Measurements from ENCODE around the gene TMEM144.
A peak's percentile ranks its signal among the peaks of the same experiment; 100 is the strongest.

The TMEM144 gene

GRCh38 chr4:158170691-158171561, 39.4 kb upstream of the TMEM144 start:
- WGBS, 2 experiments (ENCODE audit: insufficient coverage in 2 of 2), result 95 to 96% methylated on average over 38 of the region's 42 CpGs
- Histone ChIP-seq H3K4me1 (ENCODE audit: control insufficient read depth, insufficient read depth, low read length, poor library complexity, severe bottlenecking) (peaks cover 23% of the 10 kb centered on the region), H3K4me3 (ENCODE audit: extremely low read depth, insufficient read depth, low read length, poor library complexity, severe bottlenecking) (peak overlapping the region; percentile 51), H3K9me3 (ENCODE audit: control insufficient read depth, low read length) (no peaks in the 10 kb centered on the region), H3K36me3 (ENCODE audit: control insufficient read depth, insufficient read depth, low read length) (peaks cover 40% of the 10 kb centered on the region), H3K27ac (ENCODE audit: low read depth, low read length, severe bottlenecking) (no peak overlapping the region)

GRCh38 chr4:158172261-158173258, 37.7 kb upstream of the TMEM144 start, which contains the start of gene GASK1B:
Gene GASK1B, minus strand, starts transcription at chr4:158173025. Its CDS starts 1,650 bp downstream, at chr4:158171375.
- H3K27ac ChIP-seq (ENCODE audit: low read depth, low read length, severe bottlenecking), result peak within 1 kb of the TSS; percentile 85
- WGBS, 2 experiments (ENCODE audit: insufficient coverage in 2 of 2), result 37 to 41% methylated on average over 5 to 6 of the region's 12 CpGs
- H3K9me3 ChIP-seq (ENCODE audit: control insufficient read depth, low read length), result no peaks in the 10 kb centered on the region
- peaks cover 21% of the 10 kb centered on the region for H3K4me1 ChIP-seq (ENCODE audit: control insufficient read depth, insufficient read depth, low read length, poor library complexity, severe bottlenecking)
- H3K4me3 ChIP-seq (ENCODE audit: extremely low read depth, insufficient read depth, low read length, poor library complexity, severe bottlenecking), result peak within 1 kb of the TSS; percentile 51
- H3K36me3 ChIP-seq (ENCODE audit: control insufficient read depth, insufficient read depth, low read length), result peaks cover 36% of the 10 kb centered on the region

GRCh38 chr4:158176108-158176507, 34.2 kb upstream of the TMEM144 start:
- Histone ChIP-seq H3K4me1 (ENCODE audit: control insufficient read depth, insufficient read depth, low read length, poor library complexity, severe bottlenecking) (peaks cover 21% of the 10 kb centered on the region), H3K27ac (ENCODE audit: low read depth, low read length, severe bottlenecking) (no peak overlapping the region), H3K9me3 (ENCODE audit: control insufficient read depth, low read length) (no peaks in the 10 kb centered on the region), H3K36me3 (ENCODE audit: control insufficient read depth, insufficient read depth, low read length) (peaks cover 3% of the 10 kb centered on the region), H3K4me3 (ENCODE audit: extremely low read depth, insufficient read depth, low read length, poor library complexity, severe bottlenecking) (no peak overlapping the region)
- no CpG with 5 or more reads among the region's 2 CpGs for WGBS, 2 experiments (ENCODE audit: insufficient coverage in 2 of 2)

- Histone ChIP-seq H3K36me3 (ENCODE audit: control insufficient read depth, insufficient read depth, low read length) (no peaks in the 10 kb centered on the region), H3K4me3 (ENCODE audit: extremely low read depth, insufficient read depth, low read length, poor library complexity, severe bottlenecking) (no peak overlapping the region), H3K4me1 (ENCODE audit: control insufficient read depth, insufficient read depth, low read length, poor library complexity, severe bottlenecking) (peaks cover 21% of the 10 kb centered on the region), H3K9me3 (ENCODE audit: control insufficient read depth, low read length) (no peaks in the 10 kb centered on the region), H3K27ac (ENCODE audit: low read depth, low read length, severe bottlenecking) (no peak overlapping the region)
Measured at GRCh38 chr4:158176776-158177175, 33.5 kb upstream of the TMEM144 start.

GRCh38 chr4:158179465-158179864, 30.8 kb upstream of the TMEM144 start:
- WGBS, 2 experiments (ENCODE audit: insufficient coverage in 2 of 2), result no CpG with 5 or more reads among the region's 3 CpGs
- Histone ChIP-seq H3K9me3 (ENCODE audit: control insufficient read depth, low read length) (no peaks in the 10 kb centered on the region), H3K4me3 (ENCODE audit: extremely low read depth, insufficient read depth, low read length, poor library complexity, severe bottlenecking) (no peak overlapping the region), H3K27ac (ENCODE audit: low read depth, low read length, severe bottlenecking) (no peak overlapping the region), H3K4me1 (ENCODE audit: control insufficient read depth, insufficient read depth, low read length, poor library complexity, severe bottlenecking) (peaks cover 10% of the 10 kb centered on the region), H3K36me3 (ENCODE audit: control insufficient read depth, insufficient read depth, low read length) (no peaks in the 10 kb centered on the region)

GRCh38 chr4:158181906-158182305, 28.4 kb upstream of the TMEM144 start:
- no peaks in the 10 kb centered on the region for H3K9me3 ChIP-seq (ENCODE audit: control insufficient read depth, low read length)
- H3K27ac ChIP-seq (ENCODE audit: low read depth, low read length, severe bottlenecking), result peak overlapping the region; percentile 25
- 82% methylated on average over 5 of the region's 5 CpGs for WGBS, 2 experiments (ENCODE audit: insufficient coverage in 2 of 2)
- H3K36me3 ChIP-seq (ENCODE audit: control insufficient read depth, insufficient read depth, low read length), result no peaks in the 10 kb centered on the region
- H3K4me3 ChIP-seq (ENCODE audit: extremely low read depth, insufficient read depth, low read length, poor library complexity, severe bottlenecking), result no peak overlapping the region
- no peaks in the 10 kb centered on the region for H3K4me1 ChIP-seq (ENCODE audit: control insufficient read depth, insufficient read depth, low read length, poor library complexity, severe bottlenecking)

- H3K4me3 ChIP-seq (ENCODE audit: extremely low read depth, insufficient read depth, low read length, poor library complexity, severe bottlenecking), result no peak overlapping the region
- H3K4me1 ChIP-seq (ENCODE audit: control insufficient read depth, insufficient read depth, low read length, poor library complexity, severe bottlenecking), result no peaks in the 10 kb centered on the region
- 93 to 98% methylated on average over 5 to 15 of the region's 15 CpGs for WGBS, 2 experiments (ENCODE audit: insufficient coverage in 2 of 2)
Measured at GRCh38 chr4:158182736-158183135, 27.6 kb upstream of the TMEM144 start.

GRCh38 chr4:158186815-158187214, 23.5 kb upstream of the TMEM144 start:
- H3K4me3 ChIP-seq (ENCODE audit: extremely low read depth, insufficient read depth, low read length, poor library complexity, severe bottlenecking), result no peak overlapping the region
- H3K9me3 ChIP-seq (ENCODE audit: control insufficient read depth, low read length), result no peaks in the 10 kb centered on the region
- H3K36me3 ChIP-seq (ENCODE audit: control insufficient read depth, insufficient read depth, low read length), result no peaks in the 10 kb centered on the region
- H3K27ac ChIP-seq (ENCODE audit: low read depth, low read length, severe bottlenecking), result no peak overlapping the region
- no CpG with 5 or more reads among the region's 2 CpGs for WGBS, 2 experiments (ENCODE audit: insufficient coverage in 2 of 2)
- H3K4me1 ChIP-seq (ENCODE audit: control insufficient read depth, insufficient read depth, low read length, poor library complexity, severe bottlenecking), result no peaks in the 10 kb centered on the region

More at GRCh38 chr4:158182736-158183135, 27.6 kb upstream of the TMEM144 start:
- no peak overlapping the region for H3K27ac ChIP-seq (ENCODE audit: low read depth, low read length, severe bottlenecking)
- no peaks in the 10 kb centered on the region for H3K36me3 ChIP-seq (ENCODE audit: control insufficient read depth, insufficient read depth, low read length)
- no peaks in the 10 kb centered on the region for H3K9me3 ChIP-seq (ENCODE audit: control insufficient read depth, low read length)

- 86 to 94% methylated on average over 1 of the region's 1 CpG for WGBS, 2 experiments (ENCODE audit: insufficient coverage in 2 of 2)
Measured at GRCh38 chr4:158189422-158189821, 20.9 kb upstream of the TMEM144 start.

GRCh38 chr4:158190718-158191117, 19.6 kb upstream of the TMEM144 start:
- Histone ChIP-seq H3K9me3 (ENCODE audit: control insufficient read depth, low read length) (no peaks in the 10 kb centered on the region), H3K4me3 (ENCODE audit: extremely low read depth, insufficient read depth, low read length, poor library complexity, severe bottlenecking) (no peak overlapping the region), H3K4me1 (ENCODE audit: control insufficient read depth, insufficient read depth, low read length, poor library complexity, severe bottlenecking) (no peaks in the 10 kb centered on the region), H3K36me3 (ENCODE audit: control insufficient read depth, insufficient read depth, low read length) (no peaks in the 10 kb centered on the region), H3K27ac (ENCODE audit: low read depth, low read length, severe bottlenecking) (no peak overlapping the region)
- WGBS, 2 experiments (ENCODE audit: insufficient coverage in 2 of 2), result 89% methylated on average over 1 of the region's 2 CpGs; no CpG with 5 or more reads in 1 of the 2 experiments

More at GRCh38 chr4:158189422-158189821, 20.9 kb upstream of the TMEM144 start:
- Histone ChIP-seq H3K27ac (ENCODE audit: low read depth, low read length, severe bottlenecking) (no peak overlapping the region), H3K9me3 (ENCODE audit: control insufficient read depth, low read length) (no peaks in the 10 kb centered on the region), H3K4me3 (ENCODE audit: extremely low read depth, insufficient read depth, low read length, poor library complexity, severe bottlenecking) (no peak overlapping the region), H3K36me3 (ENCODE audit: control insufficient read depth, insufficient read depth, low read length) (no peaks in the 10 kb centered on the region), H3K4me1 (ENCODE audit: control insufficient read depth, insufficient read depth, low read length, poor library complexity, severe bottlenecking) (no peaks in the 10 kb centered on the region)
